Measurements from ENCODE around the gene GNA14. TPM values are rescaled to one million over a fixed set of nuclear protein-coding genes. Genes with fewer than 3 reads are reported as not detected.

Gene GNA14
- total and polyA plus RNA-seq, 2 donors (not counting 3 experiments of a cell fraction or from before 2014, with no cell fraction given), result 2.1 to 3.3 TPM

DNA sequence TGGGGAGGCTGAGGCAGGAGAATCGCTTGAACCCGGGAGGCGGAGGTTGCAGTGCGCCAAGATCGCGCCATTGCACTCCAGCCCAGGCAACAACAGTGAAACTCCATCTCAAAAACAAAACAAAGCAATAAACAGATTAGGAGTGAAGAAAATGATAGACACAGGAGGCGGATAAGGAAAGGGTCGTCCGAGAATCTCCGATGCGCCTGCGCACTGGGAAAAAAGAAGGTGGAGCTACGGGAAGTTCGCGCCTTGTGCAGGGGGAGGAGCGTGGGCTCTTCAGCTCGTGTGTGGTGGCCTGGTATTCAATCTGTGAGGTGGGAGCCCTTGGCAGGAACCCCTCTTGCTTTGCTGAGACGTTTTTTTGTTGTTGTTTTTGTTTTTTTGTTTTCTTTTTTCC lies 47.3 kb downstream of the GNA14 start:
- H3K9me1 ChIP-seq (replicated peaks; ENCODE audit: control insufficient read depth, extremely low read depth, insufficient read depth, low read length), result no peaks in the 10 kb centered on the region
- BruUV-seq (replicated peaks), result no TSS peak
- TF ChIP-seq EZH2 (IDR thresholded peaks at IDR 0.05; ENCODE audit: borderline replicate concordance, low read depth, low read length, severe bottlenecking), result no peak
- TF ChIP-seq GATA2 (IDR thresholded peaks at IDR 0.05; ENCODE audit: insufficient read depth, insufficient read length, low read depth, low read length), result no peak
- no peak for TF ChIP-seq POLR2AphosphoS5 (IDR thresholded peaks at IDR 0.05; ENCODE audit: insufficient read depth, low read depth, low read length)
- TF ChIP-seq MYC (IDR thresholded peaks at IDR 0.05; ENCODE audit: low read depth, low read length), result no peak
- POLR2A ChIA-PET, result no interaction called here
- peaks cover 27% of the 10 kb centered on the region for H3K4me1 ChIP-seq (ENCODE audit: control insufficient read depth, extremely low read depth, insufficient read depth, low read length)
- dilution Hi-C loops (cut with MboI; ENCODE audit: extremely low pct_ligation_motif_present, low sequenced_read_pairs), result no loop called here
- DNase-seq (ENCODE audit: low read depth, low spot score) (no peak), FAIRE-seq (no peak)
- H3K9me3 ChIP-seq (replicated peaks; ENCODE audit: control insufficient read depth, insufficient read depth, low read length), result no peaks in the 10 kb centered on the region
- H3K27ac ChIP-seq (ENCODE audit: insufficient read depth, low read depth, low read length), result no peak overlapping the region
- H3K9ac ChIP-seq (replicated peaks; ENCODE audit: extremely low read depth, insufficient read depth, low read length), result no peak overlapping the region
- H3K79me2 ChIP-seq (ENCODE audit: control insufficient read depth, insufficient read depth, low read length), result no peaks in the 10 kb centered on the region
- intact Hi-C loops (cut with micrococcal nuclease), result no loop called here
- H2AFZ ChIP-seq (ENCODE audit: low read depth, low read length), result no peak overlapping the region
- no peak overlapping the region for H3K4me3 ChIP-seq (replicated peaks in 1 of 3; ENCODE audit: insufficient read depth in 1 of 3, low read depth in 1 of 3, low read length in 3 of 3)
- H3K27me3 ChIP-seq (ENCODE audit: control insufficient read depth in 2 of 2, insufficient read depth in 2 of 2, low read length in 2 of 2), result no peaks in the 10 kb centered on the region
- CTCF ChIA-PET, result no interaction called here
- no peaks in the 10 kb centered on the region for H4K20me1 ChIP-seq (replicated peaks; ENCODE audit: control insufficient read depth, extremely low read depth, insufficient read depth, low read length)
- H3K4me2 ChIP-seq (ENCODE audit: insufficient read depth, low read length), result no peak overlapping the region
- H3K36me3 ChIP-seq (ENCODE audit: control insufficient read depth in 2 of 2, extremely low read depth in 1 of 2, insufficient read depth in 2 of 2, low read length in 2 of 2), result no peaks in the 10 kb centered on the region

DNA sequence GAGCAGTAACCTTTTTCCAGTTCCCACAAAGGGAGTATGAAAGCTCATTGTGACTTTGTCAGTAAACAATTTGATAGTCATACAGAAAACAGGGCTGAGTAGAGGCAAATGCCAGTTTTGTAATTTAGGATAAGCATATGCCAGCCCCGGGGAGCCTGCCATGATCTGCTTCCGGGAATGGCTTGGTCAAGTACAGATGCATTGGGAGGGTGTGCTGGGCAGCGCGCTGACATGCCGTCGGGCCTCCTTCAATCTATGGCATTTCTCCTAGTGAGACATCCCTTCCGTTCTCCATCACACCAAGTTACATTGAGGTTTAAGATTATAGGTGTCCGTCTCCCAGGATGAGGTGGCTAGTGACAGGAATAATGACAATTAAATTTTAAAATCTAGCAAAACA lies 48.6 kb downstream of the GNA14 start:
- no TSS peak for BruUV-seq (replicated peaks)
- H3K79me2 ChIP-seq (ENCODE audit: control insufficient read depth, insufficient read depth, low read length), result no peaks in the 10 kb centered on the region
- FAIRE-seq, result no peak

More for the DNA sequence above, 48.6 kb downstream of the GNA14 start:
- POLR2A ChIA-PET, result no interaction called here
- CTCF ChIA-PET, result interaction anchor here (1.6 to 2.1 kb wide), 2 partner anchors 11 to 142 kb away, joined by 5 to 11 read pairs; no protein-coding TSS in a partner anchor
- Histone ChIP-seq H2AFZ (ENCODE audit: low read depth, low read length) (no peak overlapping the region), H4K20me1 (replicated peaks; ENCODE audit: control insufficient read depth, extremely low read depth, insufficient read depth, low read length) (no peaks in the 10 kb centered on the region), H3K4me3 (replicated peaks in 1 of 3; ENCODE audit: insufficient read depth in 1 of 3, low read depth in 1 of 3, low read length in 3 of 3) (no peak overlapping the region), H3K4me1 (ENCODE audit: control insufficient read depth, extremely low read depth, insufficient read depth, low read length) (peaks cover 40% of the 10 kb centered on the region), H3K27ac (ENCODE audit: insufficient read depth, low read depth, low read length) (no peak overlapping the region), H3K27me3 (ENCODE audit: control insufficient read depth in 2 of 2, insufficient read depth in 2 of 2, low read length in 2 of 2) (no peaks in the 10 kb centered on the region), H3K9ac (replicated peaks; ENCODE audit: extremely low read depth, insufficient read depth, low read length) (no peak overlapping the region), H3K9me1 (replicated peaks; ENCODE audit: control insufficient read depth, extremely low read depth, insufficient read depth, low read length) (no peaks in the 10 kb centered on the region), H3K4me2 (ENCODE audit: insufficient read depth, low read length) (no peak overlapping the region), H3K9me3 (replicated peaks; ENCODE audit: control insufficient read depth, insufficient read depth, low read length) (no peaks in the 10 kb centered on the region), H3K36me3 (ENCODE audit: control insufficient read depth in 2 of 2, extremely low read depth in 1 of 2, insufficient read depth in 2 of 2, low read length in 2 of 2) (no peaks in the 10 kb centered on the region)
- dilution Hi-C loops (cut with MboI; ENCODE audit: extremely low pct_ligation_motif_present, low sequenced_read_pairs) (no loop called here), intact Hi-C loops (cut with micrococcal nuclease) (loop anchor here (5.0 kb wide), 1 partner anchor 248 kb away; no protein-coding TSS in a partner anchor)
- no peak for DNase-seq (ENCODE audit: low read depth, low spot score)
- TF ChIP-seq POLR2AphosphoS5 (IDR thresholded peaks at IDR 0.05; ENCODE audit: insufficient read depth, low read depth, low read length), result no peak
- TF ChIP-seq EZH2 (IDR thresholded peaks at IDR 0.05; ENCODE audit: borderline replicate concordance, low read depth, low read length, severe bottlenecking), result no peak
- TF ChIP-seq, protein P1, sequence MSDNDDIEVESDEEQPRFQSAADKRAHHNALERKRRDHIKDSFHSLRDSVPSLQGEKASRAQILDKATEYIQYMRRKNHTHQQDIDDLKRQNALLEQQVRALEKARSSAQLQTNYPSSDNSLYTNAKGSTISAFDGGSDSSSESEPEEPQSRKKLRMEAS (IDR thresholded peaks at IDR 0.05; ENCODE audit: insufficient read depth, insufficient read length), result no peak
- no peak for TF ChIP-seq GATA2 (IDR thresholded peaks at IDR 0.05; ENCODE audit: insufficient read depth, insufficient read length, low read depth, low read length)
- TF ChIP-seq, protein P2, sequence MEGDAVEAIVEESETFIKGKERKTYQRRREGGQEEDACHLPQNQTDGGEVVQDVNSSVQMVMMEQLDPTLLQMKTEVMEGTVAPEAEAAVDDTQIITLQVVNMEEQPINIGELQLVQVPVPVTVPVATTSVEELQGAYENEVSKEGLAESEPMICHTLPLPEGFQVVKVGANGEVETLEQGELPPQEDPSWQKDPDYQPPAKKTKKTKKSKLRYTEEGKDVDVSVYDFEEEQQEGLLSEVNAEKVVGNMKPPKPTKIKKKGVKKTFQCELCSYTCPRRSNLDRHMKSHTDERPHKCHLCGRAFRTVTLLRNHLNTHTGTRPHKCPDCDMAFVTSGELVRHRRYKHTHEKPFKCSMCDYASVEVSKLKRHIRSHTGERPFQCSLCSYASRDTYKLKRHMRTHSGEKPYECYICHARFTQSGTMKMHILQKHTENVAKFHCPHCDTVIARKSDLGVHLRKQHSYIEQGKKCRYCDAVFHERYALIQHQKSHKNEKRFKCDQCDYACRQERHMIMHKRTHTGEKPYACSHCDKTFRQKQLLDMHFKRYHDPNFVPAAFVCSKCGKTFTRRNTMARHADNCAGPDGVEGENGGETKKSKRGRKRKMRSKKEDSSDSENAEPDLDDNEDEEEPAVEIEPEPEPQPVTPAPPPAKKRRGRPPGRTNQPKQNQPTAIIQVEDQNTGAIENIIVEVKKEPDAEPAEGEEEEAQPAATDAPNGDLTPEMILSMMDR (IDR thresholded peaks at IDR 0.05; ENCODE audit: extremely low read depth in 1 of 2, insufficient read depth in 1 of 2, low read depth in 1 of 2, low read length in 2 of 2), result no peak
- TF ChIP-seq JUN (IDR thresholded peaks at IDR 0.05; ENCODE audit: borderline replicate concordance, insufficient read depth, insufficient read length, low read depth), result no peak
- no peak for TF ChIP-seq POLR2A (IDR thresholded peaks at IDR 0.05; ENCODE audit: low read depth, low read length)
- no peak for TF ChIP-seq MYC (IDR thresholded peaks at IDR 0.05; ENCODE audit: low read depth, low read length)
- TF ChIP-seq FOS (IDR thresholded peaks at IDR 0.05; ENCODE audit: borderline replicate concordance, insufficient read depth, low read length), result no peak
